Measurements from ENCODE around the gene NALF2.

- TF ChIP-seq BCLAF1 (IDR thresholded peaks at IDR 0.05): no peak
- no peak for TF ChIP-seq KLF11 (CRISPR knock-in tag; IDR thresholded peaks at IDR 0.05)
- no peak for TF ChIP-seq FOSL1 (CRISPR knock-in tag; IDR thresholded peaks at IDR 0.05; ENCODE audit: borderline replicate concordance)
- no peak for TF ChIP-seq USF2 (IDR thresholded peaks at IDR 0.05; ENCODE audit: low read depth, low read length)
- TF ChIP-seq USF2 (CRISPR knock-in tag; IDR thresholded peaks at IDR 0.05; ENCODE audit: borderline replicate concordance): no peak
- TF ChIP-seq ATM (IDR thresholded peaks at IDR 0.05; ENCODE audit: borderline replicate concordance): no peak
- TF ChIP-seq RCOR2 (CRISPR knock-in tag; IDR thresholded peaks at IDR 0.05): no peak
- no peak for TF ChIP-seq CTCF (CRISPR knock-in tag; IDR thresholded peaks at IDR 0.05)
- no peak for TF ChIP-seq MAX (IDR thresholded peaks at IDR 0.05)
These were observed 3.3 kb downstream of the NALF2 start for GRCh38 chrX:69507500-69507789.

All from HepG2 (cell line).